Gastrocnemius medialis (tissue), 4 donors: Measurements from ENCODE around the gene ADAR.

ENCODE experiments used
- CTCF ChIP-seq, 5 experiments: fragments of 450-650 bp in 3 of 5; fragments of 200-600 bp in 2 of 5; sonication (generic) in 2 of 5; IDR thresholded peaks in 4 of 5; conservative IDR thresholded peaks in 1 of 5; 1 replicate in 4 of 5; 2 replicates in 1 of 5; pipeline ENCODE4 v1.5.1; 2016 to 2019; ENCODE audit warnings: antibody characterized with exemption in 5 of 5, mild to moderate bottlenecking in 3 of 5, moderate library complexity in 3 of 5
- POLR2A ChIP-seq, 2 donors: fragments of 450-650 bp; IDR thresholded peaks; one replicate each; pipeline ENCODE4 v1.6.1; 2017; ENCODE audit warnings: antibody characterized with exemption in 2 of 2, mild to moderate bottlenecking in 2 of 2, moderate library complexity in 2 of 2

DNA sequence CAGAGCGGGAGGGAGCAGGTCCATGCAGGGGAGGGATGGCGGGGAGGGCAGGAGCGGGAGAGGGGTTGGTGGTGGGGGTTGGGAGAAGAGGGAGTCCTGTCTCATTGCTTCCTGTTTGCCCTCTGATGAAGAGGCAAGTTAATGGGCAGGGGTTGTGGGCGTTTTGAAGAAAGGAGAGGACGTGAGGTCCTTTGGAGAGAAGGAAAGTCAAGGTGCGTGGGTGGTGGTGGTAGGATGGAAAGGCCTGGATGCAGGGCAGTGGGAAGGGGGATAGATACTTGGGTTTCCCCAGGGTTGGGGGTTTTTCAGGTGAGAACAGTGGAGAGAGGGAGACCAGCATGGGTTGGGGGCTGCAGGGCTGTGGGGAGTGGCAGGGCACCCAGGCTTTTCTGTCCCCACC is 66.8 kb downstream of the ADAR start:
- no peak for TF ChIP-seq CTCF (IDR thresholded peaks at IDR 0.05 in 4 of 5, conservative IDR thresholded peaks at IDR 0.05 in 1 of 5)
- TF ChIP-seq POLR2A (IDR thresholded peaks at IDR 0.05), result no peak
